ENCODE data around the gene ENTPD3.
A peak's percentile ranks its signal among the peaks of the same experiment; 100 is the strongest.

The ENTPD3 gene

DNA sequence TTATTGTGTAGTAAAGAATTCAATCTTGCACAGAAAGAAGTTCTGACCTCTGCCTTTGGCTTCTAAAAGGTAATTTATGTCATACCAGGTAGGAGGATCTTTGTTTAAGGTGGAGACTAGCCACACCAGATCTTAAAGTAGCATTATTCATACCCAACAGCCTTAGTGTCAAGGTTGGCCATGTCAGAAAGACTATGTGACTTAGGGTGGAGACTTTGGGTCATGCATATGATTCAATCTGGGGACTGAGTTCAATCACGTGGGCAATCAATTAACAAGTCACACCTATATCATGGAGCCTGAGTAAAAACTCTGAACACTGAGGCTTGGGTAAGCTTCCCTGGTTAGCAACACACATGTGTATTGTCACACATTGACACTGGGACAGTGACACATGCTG lies 28.5 kb upstream of the ENTPD3 start:
- ChIA-PET CTCF (no interaction called here), POLR2A (no interaction called here)
- Histone ChIP-seq H3K4me1 (ENCODE audit: control extremely low read depth in 1 of 4, control insufficient read depth in 4 of 4, insufficient read depth in 4 of 4, low read length in 3 of 4) (no peaks in the 10 kb centered on the region), H3K36me3 (ENCODE audit: control insufficient read depth in 4 of 4, insufficient read depth in 4 of 4, low read length in 3 of 4) (no peaks in the 10 kb centered on the region), H3K27ac (ENCODE audit: insufficient read depth in 1 of 2, low read depth in 1 of 2, low read length in 2 of 2, poor library complexity in 1 of 2, severe bottlenecking in 2 of 2) (no peak overlapping the region), H3K27me3 (replicated peaks in 2 of 5; ENCODE audit: control insufficient read depth in 4 of 5, insufficient read depth in 5 of 5, low read length in 4 of 5) (no peaks in the 10 kb centered on the region), H3K4me3 (ENCODE audit: control insufficient read depth in 1 of 7, extremely low read depth in 1 of 7, insufficient read depth in 4 of 7, low read depth in 2 of 7, low read length in 6 of 7) (no peak overlapping the region), H3K9me3 (ENCODE audit: control extremely low read depth in 1 of 5, control insufficient read depth in 4 of 5, insufficient read depth in 2 of 5, low read depth in 1 of 5, low read length in 4 of 5) (peaks cover 0 to 4% (median 1%) of the 10 kb centered on the region in 5 experiments)
- no peak for DNase-seq
- no CpG with 5 or more reads among the region's 1 CpG for WGBS (ENCODE audit: insufficient coverage)

DNA sequence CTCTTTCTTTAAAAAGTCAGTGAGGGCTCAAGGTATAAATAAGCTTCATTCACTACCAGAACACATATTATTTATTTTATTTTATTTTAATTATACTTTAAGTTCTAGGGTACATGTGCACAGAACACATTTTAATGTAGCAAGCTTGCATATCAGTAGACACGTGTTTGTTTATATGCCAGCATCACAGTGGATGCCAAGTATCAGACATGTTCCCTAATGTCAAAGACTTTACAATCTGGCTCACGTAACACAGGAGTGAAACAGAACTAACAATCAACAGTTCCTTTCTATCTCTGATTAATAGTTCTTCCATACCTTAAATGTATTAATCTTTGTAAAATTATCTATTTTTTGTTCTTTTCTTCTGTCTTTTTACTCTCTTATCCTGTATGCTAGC lies 23.3 kb upstream of the ENTPD3 start:
- H3K4me1 ChIP-seq (ENCODE audit: control extremely low read depth in 1 of 4, control insufficient read depth in 4 of 4, insufficient read depth in 4 of 4, low read length in 3 of 4): peaks cover 0 to 5% (median 0%) of the 10 kb centered on the region in 4 experiments
- WGBS (ENCODE audit: insufficient coverage): no CpG with 5 or more reads among the region's 2 CpGs
- H3K27ac ChIP-seq (ENCODE audit: insufficient read depth in 1 of 2, low read depth in 1 of 2, low read length in 2 of 2, poor library complexity in 1 of 2, severe bottlenecking in 2 of 2): no peak overlapping the region
- H3K27me3 ChIP-seq (replicated peaks in 2 of 5; ENCODE audit: control insufficient read depth in 4 of 5, insufficient read depth in 5 of 5, low read length in 4 of 5): no peaks in the 10 kb centered on the region
- no peak for DNase-seq
- H3K9me3 ChIP-seq (ENCODE audit: control extremely low read depth in 1 of 5, control insufficient read depth in 4 of 5, insufficient read depth in 2 of 5, low read depth in 1 of 5, low read length in 4 of 5): peaks cover 0 to 1% (median 0%) of the 10 kb centered on the region in 5 experiments
- CTCF ChIA-PET: no interaction called here
- H3K36me3 ChIP-seq (ENCODE audit: control insufficient read depth in 4 of 4, insufficient read depth in 4 of 4, low read length in 3 of 4): no peaks in the 10 kb centered on the region
- POLR2A ChIA-PET: no interaction called here
- no peak overlapping the region for H3K4me3 ChIP-seq (ENCODE audit: control insufficient read depth in 1 of 7, extremely low read depth in 1 of 7, insufficient read depth in 4 of 7, low read depth in 2 of 7, low read length in 6 of 7)

DNA sequence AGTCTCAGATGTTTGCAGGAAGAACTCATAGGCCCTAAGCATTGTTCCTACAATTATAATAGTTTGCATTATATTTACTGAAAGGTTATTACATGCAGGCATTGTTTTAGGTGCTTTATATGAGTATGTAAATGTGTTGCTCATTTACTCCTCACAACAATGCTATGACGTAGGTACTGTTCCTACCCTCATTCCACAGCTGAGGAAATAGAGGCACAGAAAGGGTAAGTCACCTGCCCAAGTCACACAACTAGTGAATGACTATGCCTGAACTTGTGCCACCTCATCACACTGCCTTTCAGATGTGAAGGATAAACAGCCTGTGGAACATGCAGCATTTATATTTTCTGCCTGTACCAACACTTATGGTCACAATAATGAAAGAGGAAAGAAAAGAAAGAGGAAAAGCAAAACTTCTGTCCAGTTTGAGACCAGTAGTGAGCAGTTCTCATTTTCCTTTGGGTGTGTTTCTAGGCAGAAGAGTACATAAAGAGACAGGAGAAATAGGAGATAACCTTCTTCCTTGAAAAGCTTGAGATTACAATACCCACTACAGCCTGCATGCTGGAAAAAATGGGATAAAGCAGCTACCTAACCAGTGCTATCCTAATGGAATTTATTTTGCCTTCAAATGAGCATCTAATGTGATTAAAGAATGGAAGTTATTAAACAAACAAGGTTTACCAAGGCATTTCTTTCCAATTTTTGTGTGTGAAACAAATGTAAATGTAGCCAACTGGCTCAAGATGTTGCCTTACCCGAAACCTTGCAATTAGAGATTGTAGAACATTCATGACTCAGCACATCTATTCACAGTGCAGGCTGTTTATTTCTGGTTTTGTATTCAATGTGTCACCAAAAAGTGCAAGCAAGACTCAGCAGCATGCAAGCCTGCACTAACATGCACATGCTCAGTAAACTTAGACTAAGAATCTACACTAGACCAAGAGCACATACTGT lies 20.5 kb upstream of the ENTPD3 start:
- CTCF ChIA-PET: interaction anchor here (1.0 kb wide), 1 partner anchor 186 kb away, joined by 5 read pairs; no protein-coding TSS in a partner anchor
- Histone ChIP-seq H3K4me1 (ENCODE audit: control extremely low read depth in 1 of 4, control insufficient read depth in 4 of 4, insufficient read depth in 4 of 4, low read length in 3 of 4) (peaks cover 0 to 5% (median 0%) of the 10 kb centered on the region in 4 experiments), H3K36me3 (ENCODE audit: control insufficient read depth in 4 of 4, insufficient read depth in 4 of 4, low read length in 3 of 4) (no peaks in the 10 kb centered on the region), H3K9me3 (ENCODE audit: control extremely low read depth in 1 of 5, control insufficient read depth in 4 of 5, insufficient read depth in 2 of 5, low read depth in 1 of 5, low read length in 4 of 5) (peaks cover 0 to 2% (median 0%) of the 10 kb centered on the region in 5 experiments), H3K27ac (ENCODE audit: insufficient read depth in 1 of 2, low read depth in 1 of 2, low read length in 2 of 2, poor library complexity in 1 of 2, severe bottlenecking in 2 of 2) (peak overlapping the region in 1 of 2 experiments; percentile 6), H3K27me3 (replicated peaks in 2 of 5; ENCODE audit: control insufficient read depth in 4 of 5, insufficient read depth in 5 of 5, low read length in 4 of 5) (no peaks in the 10 kb centered on the region), H3K4me3 (ENCODE audit: control insufficient read depth in 1 of 7, extremely low read depth in 1 of 7, insufficient read depth in 4 of 7, low read depth in 2 of 7, low read length in 6 of 7) (no peak overlapping the region)
- WGBS (ENCODE audit: insufficient coverage): no CpG with 5 or more reads among the region's 2 CpGs
- DNase-seq: peak in 2 of 3 donors; percentile 55 to 71
- POLR2A ChIA-PET: no interaction called here

DNA sequence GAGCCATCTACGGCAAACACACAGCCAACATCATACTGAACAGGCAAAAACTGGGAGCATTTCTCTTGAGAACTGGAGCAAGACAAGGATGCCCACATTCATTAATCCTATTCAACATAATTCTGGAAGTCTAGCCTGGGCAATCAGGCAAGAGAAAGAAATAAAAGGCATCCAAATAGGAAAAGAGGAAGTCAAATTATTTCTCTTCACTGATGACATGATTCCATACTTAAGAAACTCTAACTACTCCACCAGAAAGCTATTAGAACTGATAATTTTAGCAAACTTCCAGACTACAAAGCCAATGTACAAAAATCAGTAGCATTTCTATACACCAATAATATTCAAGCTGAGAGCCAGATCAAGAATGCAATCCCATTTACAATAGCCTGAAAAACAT lies 17.3 kb upstream of the ENTPD3 start:
- Histone ChIP-seq H3K27me3 (replicated peaks in 2 of 5; ENCODE audit: control insufficient read depth in 4 of 5, insufficient read depth in 5 of 5, low read length in 4 of 5) (no peaks in the 10 kb centered on the region), H3K36me3 (ENCODE audit: control insufficient read depth in 4 of 4, insufficient read depth in 4 of 4, low read length in 3 of 4) (no peaks in the 10 kb centered on the region), H3K4me3 (ENCODE audit: control insufficient read depth in 1 of 7, extremely low read depth in 1 of 7, insufficient read depth in 4 of 7, low read depth in 2 of 7, low read length in 6 of 7) (no peak overlapping the region), H3K27ac (ENCODE audit: insufficient read depth in 1 of 2, low read depth in 1 of 2, low read length in 2 of 2, poor library complexity in 1 of 2, severe bottlenecking in 2 of 2) (no peak overlapping the region), H3K4me1 (ENCODE audit: control extremely low read depth in 1 of 4, control insufficient read depth in 4 of 4, insufficient read depth in 4 of 4, low read length in 3 of 4) (peaks cover 0 to 5% (median 0%) of the 10 kb centered on the region in 4 experiments), H3K9me3 (ENCODE audit: control extremely low read depth in 1 of 5, control insufficient read depth in 4 of 5, insufficient read depth in 2 of 5, low read depth in 1 of 5, low read length in 4 of 5) (peaks cover 0 to 2% (median 0%) of the 10 kb centered on the region in 5 experiments)
- no CpG with 5 or more reads among the region's 1 CpG for WGBS (ENCODE audit: insufficient coverage)
- DNase-seq: no peak
- ChIA-PET CTCF (no interaction called here), POLR2A (interaction anchor here (0.5 kb wide), 1 partner anchor 81 kb away, joined by 3 read pairs; no protein-coding TSS in a partner anchor)

DNA sequence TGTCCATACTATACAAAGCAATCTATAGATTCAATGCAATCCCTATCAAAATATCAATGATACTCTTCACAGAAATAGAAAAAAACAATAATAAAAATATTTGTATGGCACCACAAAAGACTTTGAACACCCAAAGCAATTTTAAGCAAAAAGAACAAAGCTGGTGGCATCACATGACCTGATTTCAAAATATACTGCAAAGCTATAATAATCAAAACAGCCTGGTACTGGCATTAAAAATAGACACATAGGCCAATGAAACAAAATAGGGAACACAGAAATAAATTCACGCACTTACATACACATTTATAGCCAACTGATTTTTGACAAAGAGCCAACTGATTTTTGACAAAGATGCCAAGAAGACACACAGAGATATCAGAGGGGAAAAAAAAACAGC lies 9.2 kb upstream of the ENTPD3 start:
- peaks cover 0 to 4% (median 0%) of the 10 kb centered on the region in 5 experiments for H3K9me3 ChIP-seq (ENCODE audit: control extremely low read depth in 1 of 5, control insufficient read depth in 4 of 5, insufficient read depth in 2 of 5, low read depth in 1 of 5, low read length in 4 of 5)
- ChIA-PET POLR2A (no interaction called here), CTCF (no interaction called here)

DNA sequence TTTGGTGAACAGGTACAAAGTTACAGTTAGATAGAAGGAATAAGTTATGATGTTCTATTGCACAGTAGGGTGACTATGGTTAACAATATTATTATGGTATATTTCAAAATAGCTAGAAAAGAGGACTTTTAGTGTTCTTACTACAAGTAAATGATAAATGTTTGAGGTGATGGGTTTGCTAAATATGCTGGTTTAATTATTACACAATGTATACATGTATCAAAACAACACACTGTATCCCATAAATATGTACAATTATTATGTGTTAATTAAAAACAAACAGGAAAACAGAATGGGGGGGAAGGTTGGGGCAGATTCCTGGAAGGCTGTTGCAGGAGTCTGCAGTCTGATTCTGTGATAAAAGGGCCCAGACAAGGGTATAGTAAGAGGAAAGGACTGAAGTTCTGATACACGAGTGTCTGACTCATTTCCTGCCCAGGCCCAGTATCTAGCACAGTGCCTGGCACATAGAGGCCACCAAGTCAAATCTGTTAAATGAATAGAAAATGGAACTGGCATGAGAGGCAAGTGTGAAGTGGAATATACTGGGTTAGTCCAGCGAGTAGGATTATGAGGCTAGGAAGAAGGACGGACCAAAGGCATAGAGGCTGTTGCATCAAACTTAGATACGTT lies 7.2 kb upstream of the ENTPD3 start:
- no peak for DNase-seq
- 80% methylated on average over 4 of the region's 4 CpGs for WGBS (ENCODE audit: insufficient coverage)
- Histone ChIP-seq H3K27ac (ENCODE audit: insufficient read depth in 1 of 2, low read depth in 1 of 2, low read length in 2 of 2, poor library complexity in 1 of 2, severe bottlenecking in 2 of 2) (no peak overlapping the region), H3K9me3 (ENCODE audit: control extremely low read depth in 1 of 5, control insufficient read depth in 4 of 5, insufficient read depth in 2 of 5, low read depth in 1 of 5, low read length in 4 of 5) (peaks cover 0 to 4% (median 0%) of the 10 kb centered on the region in 5 experiments), H3K36me3 (ENCODE audit: control insufficient read depth in 4 of 4, insufficient read depth in 4 of 4, low read length in 3 of 4) (no peaks in the 10 kb centered on the region), H3K4me1 (ENCODE audit: control extremely low read depth in 1 of 4, control insufficient read depth in 4 of 4, insufficient read depth in 4 of 4, low read length in 3 of 4) (no peaks in the 10 kb centered on the region), H3K4me3 (ENCODE audit: control insufficient read depth in 1 of 7, extremely low read depth in 1 of 7, insufficient read depth in 4 of 7, low read depth in 2 of 7, low read length in 6 of 7) (no peak overlapping the region), H3K27me3 (replicated peaks in 2 of 5; ENCODE audit: control insufficient read depth in 4 of 5, insufficient read depth in 5 of 5, low read length in 4 of 5) (peaks cover 0 to 5% (median 0%) of the 10 kb centered on the region in 5 experiments)
- ChIA-PET CTCF (no interaction called here), POLR2A (no interaction called here)

More for the DNA sequence above, 9.2 kb upstream of the ENTPD3 start:
- Histone ChIP-seq H3K4me3 (ENCODE audit: control insufficient read depth in 1 of 7, extremely low read depth in 1 of 7, insufficient read depth in 4 of 7, low read depth in 2 of 7, low read length in 6 of 7) (no peak overlapping the region), H3K27me3 (replicated peaks in 2 of 5; ENCODE audit: control insufficient read depth in 4 of 5, insufficient read depth in 5 of 5, low read length in 4 of 5) (peaks cover 0 to 2% (median 0%) of the 10 kb centered on the region in 5 experiments), H3K27ac (ENCODE audit: insufficient read depth in 1 of 2, low read depth in 1 of 2, low read length in 2 of 2, poor library complexity in 1 of 2, severe bottlenecking in 2 of 2) (no peak overlapping the region), H3K36me3 (ENCODE audit: control insufficient read depth in 4 of 4, insufficient read depth in 4 of 4, low read length in 3 of 4) (no peaks in the 10 kb centered on the region), H3K4me1 (ENCODE audit: control extremely low read depth in 1 of 4, control insufficient read depth in 4 of 4, insufficient read depth in 4 of 4, low read length in 3 of 4) (no peaks in the 10 kb centered on the region)
- no CpG with 5 or more reads among the region's 1 CpG for WGBS (ENCODE audit: insufficient coverage)
- no peak for DNase-seq
